ENCODE measurements around the gene FREM3.

GRCh38 chr4:143531788-143532491 lies 168.5 kb downstream of the FREM3 start:
- TF ChIP-seq, protein P1, sequence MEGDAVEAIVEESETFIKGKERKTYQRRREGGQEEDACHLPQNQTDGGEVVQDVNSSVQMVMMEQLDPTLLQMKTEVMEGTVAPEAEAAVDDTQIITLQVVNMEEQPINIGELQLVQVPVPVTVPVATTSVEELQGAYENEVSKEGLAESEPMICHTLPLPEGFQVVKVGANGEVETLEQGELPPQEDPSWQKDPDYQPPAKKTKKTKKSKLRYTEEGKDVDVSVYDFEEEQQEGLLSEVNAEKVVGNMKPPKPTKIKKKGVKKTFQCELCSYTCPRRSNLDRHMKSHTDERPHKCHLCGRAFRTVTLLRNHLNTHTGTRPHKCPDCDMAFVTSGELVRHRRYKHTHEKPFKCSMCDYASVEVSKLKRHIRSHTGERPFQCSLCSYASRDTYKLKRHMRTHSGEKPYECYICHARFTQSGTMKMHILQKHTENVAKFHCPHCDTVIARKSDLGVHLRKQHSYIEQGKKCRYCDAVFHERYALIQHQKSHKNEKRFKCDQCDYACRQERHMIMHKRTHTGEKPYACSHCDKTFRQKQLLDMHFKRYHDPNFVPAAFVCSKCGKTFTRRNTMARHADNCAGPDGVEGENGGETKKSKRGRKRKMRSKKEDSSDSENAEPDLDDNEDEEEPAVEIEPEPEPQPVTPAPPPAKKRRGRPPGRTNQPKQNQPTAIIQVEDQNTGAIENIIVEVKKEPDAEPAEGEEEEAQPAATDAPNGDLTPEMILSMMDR (IDR thresholded peaks at IDR 0.05; ENCODE audit: insufficient read depth, low read length, poor library complexity, severe bottlenecking): no peak
- no peak for TF ChIP-seq EZH2phosphoT487 (conservative IDR thresholded peaks at IDR 0.05; ENCODE audit: low read length)

Data from SU-DHL-6 (cell line).